Hematopoietic multipotent progenitor cell treated with erythropoietin and hydrocortisone succinate and interleukin-3 and kit ligand, for 4 days (in vitro differentiated cells): ENCODE measurements around the gene PAH.
A peak's percentile ranks its signal among the peaks of the same experiment; 100 is the strongest.

ENCODE experiments used
- DNase-seq: peaks from one replicate; pipeline ENCODE4 v3.0.0-alpha.2; 2015

The PAH gene

GRCh38 chr12:102917026-102917787 lies at the start of gene PAH:
Gene PAH, minus strand, starts transcription at chr12:102917244. Its CDS starts 114 bp downstream, at chr12:102917130.
- peak; percentile 8 for DNase-seq

GRCh38 chr12:102966200-102966863 lies 49.3 kb upstream of the PAH start:
- no peak for DNase-seq

GRCh38 chr12:102965281-102966155 lies 48.5 kb upstream of the PAH start:
- no peak for DNase-seq

GRCh38 chr12:102964872-102965271 lies 47.8 kb upstream of the PAH start:
- no peak for DNase-seq

- DNase-seq: no peak
These were observed 46.8 kb upstream of the PAH start for GRCh38 chr12:102963796-102964195.

- DNase-seq: no peak
These were observed 45.9 kb upstream of the PAH start for GRCh38 chr12:102962986-102963385.

GRCh38 chr12:102962532-102962931 lies 45.5 kb upstream of the PAH start:
- no peak for DNase-seq

GRCh38 chr12:102961466-102961855 lies 44.4 kb upstream of the PAH start:
- DNase-seq: no peak

- DNase-seq: no peak
These were observed 43.9 kb upstream of the PAH start for GRCh38 chr12:102960766-102961465.

- DNase-seq: peak; percentile 21
These were observed 42.3 kb upstream of the PAH start for GRCh38 chr12:102959391-102959790.

GRCh38 chr12:102958830-102959176 lies 41.8 kb upstream of the PAH start:
- DNase-seq: no peak

GRCh38 chr12:102958073-102958829 lies 41.2 kb upstream of the PAH start:
- DNase-seq: peak; percentile 59

- DNase-seq: peak; percentile 60
These were observed 40.5 kb upstream of the PAH start, which contains the start of gene ASCL1 for GRCh38 chr12:102957339-102958050. Gene ASCL1, plus strand, starts transcription at chr12:102957674. Its CDS starts 571 bp downstream, at chr12:102958245.

GRCh38 chr12:102956738-102957327 lies 39.8 kb upstream of the PAH start:
- no peak for DNase-seq

GRCh38 chr12:102955926-102956737 lies 39.1 kb upstream of the PAH start:
- DNase-seq: no peak

GRCh38 chr12:102954134-102954533 lies 37.1 kb upstream of the PAH start:
- DNase-seq: no peak

GRCh38 chr12:102953221-102953620 lies 36.2 kb upstream of the PAH start:
- no peak for DNase-seq

- no peak for DNase-seq
These were observed 34.8 kb upstream of the PAH start for GRCh38 chr12:102951841-102952240.

GRCh38 chr12:102950950-102951619 lies 34.0 kb upstream of the PAH start:
- no peak for DNase-seq
